Heart left ventricle (tissue), 13 donors: ENCODE measurements around the gene CDH13.

Experiments
- POLR2A ChIP-seq, 2 donors: fragments of 450-650 bp; IDR thresholded peaks; one replicate each; pipeline ENCODE4 v1.6.1; 2017; ENCODE audit warnings: antibody characterized with exemption in 2 of 2, mild to moderate bottlenecking in 2 of 2, moderate library complexity in 2 of 2
- TF ChIP-seq, protein P1 (sequence below), 12 donors: fragments of 200-600 bp; sonication (generic) in 4 of 12; IDR thresholded peaks; one replicate each; pipeline versions ENCODE4 v1.5.0 to v1.8.0; 2018 to 2022; ENCODE audit warnings: antibody characterized with exemption in 12 of 12, mild to moderate bottlenecking in 5 of 12
- donor health status: ischemic (EF 13 %, LVEDD 7.1; RV severe dilation, severe dysfunction).
- donor health status: DM: no; HTN: yes; CAD: no.
- donor health status: DM: no; HTN: no; CAD: no.
- donor health status: ischemic (EF 25% LVEDD 6.9; RV normal size, moderate dysfunction).
- donor health status: ischemic (EF 25% LVEDD 5.7; RV mildly dilated, moderate dysfunction).
- donor health status: ischemic (EF 35%, LVEDD 5.7; RV mildly dilated, moderate dysfunction).
- donor health status: nonischemic (EF 11% LVEDD 7.7; RV severe dilation, severe dysfunction).
- donor health status: DM: yes; HTN: yes; CAD: no.
- donor health status: PGD.
- donor health status: ischemic (EF 29% LVEDD 5.4; RV normal size, mild dysfunction).
- donor health status: nonischemic (EF 23%, LVEDD 6.1; RV moderate dilation, normal function).

DNA sequence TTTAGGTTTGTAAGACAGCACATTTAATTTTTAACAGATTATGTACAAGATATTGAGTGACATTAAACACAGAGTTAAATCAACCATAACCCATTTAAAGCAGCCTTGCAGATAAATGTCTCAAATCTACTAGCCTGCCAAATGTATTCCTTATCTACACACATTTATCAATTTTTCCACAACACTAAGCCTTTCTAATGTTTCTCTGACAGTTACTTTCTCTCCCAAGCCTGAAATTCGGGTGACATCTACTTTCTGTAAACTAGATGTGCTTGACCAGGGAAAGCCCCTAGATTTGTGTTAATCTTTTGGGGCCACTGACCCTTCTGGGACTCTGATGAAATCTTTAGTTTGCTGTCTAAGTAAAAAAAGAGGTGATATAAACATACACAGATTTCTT is 69.0 kb downstream of the CDH13 start:
- TF ChIP-seq POLR2A (IDR thresholded peaks at IDR 0.05), result no peak
- TF ChIP-seq, protein P1, sequence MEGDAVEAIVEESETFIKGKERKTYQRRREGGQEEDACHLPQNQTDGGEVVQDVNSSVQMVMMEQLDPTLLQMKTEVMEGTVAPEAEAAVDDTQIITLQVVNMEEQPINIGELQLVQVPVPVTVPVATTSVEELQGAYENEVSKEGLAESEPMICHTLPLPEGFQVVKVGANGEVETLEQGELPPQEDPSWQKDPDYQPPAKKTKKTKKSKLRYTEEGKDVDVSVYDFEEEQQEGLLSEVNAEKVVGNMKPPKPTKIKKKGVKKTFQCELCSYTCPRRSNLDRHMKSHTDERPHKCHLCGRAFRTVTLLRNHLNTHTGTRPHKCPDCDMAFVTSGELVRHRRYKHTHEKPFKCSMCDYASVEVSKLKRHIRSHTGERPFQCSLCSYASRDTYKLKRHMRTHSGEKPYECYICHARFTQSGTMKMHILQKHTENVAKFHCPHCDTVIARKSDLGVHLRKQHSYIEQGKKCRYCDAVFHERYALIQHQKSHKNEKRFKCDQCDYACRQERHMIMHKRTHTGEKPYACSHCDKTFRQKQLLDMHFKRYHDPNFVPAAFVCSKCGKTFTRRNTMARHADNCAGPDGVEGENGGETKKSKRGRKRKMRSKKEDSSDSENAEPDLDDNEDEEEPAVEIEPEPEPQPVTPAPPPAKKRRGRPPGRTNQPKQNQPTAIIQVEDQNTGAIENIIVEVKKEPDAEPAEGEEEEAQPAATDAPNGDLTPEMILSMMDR (IDR thresholded peaks at IDR 0.05), result no peak
